ENCODE measurements around the gene PIP5K1C.
A peak's percentile ranks its signal among the peaks of the same experiment; 100 is the strongest.
"Not testable (repeated sequence)": the region's sequence is repeated elsewhere in the genome, so short reads cannot be mapped to it uniquely, and the experiment has no call there.

PIP5K1C gene

DNA sequence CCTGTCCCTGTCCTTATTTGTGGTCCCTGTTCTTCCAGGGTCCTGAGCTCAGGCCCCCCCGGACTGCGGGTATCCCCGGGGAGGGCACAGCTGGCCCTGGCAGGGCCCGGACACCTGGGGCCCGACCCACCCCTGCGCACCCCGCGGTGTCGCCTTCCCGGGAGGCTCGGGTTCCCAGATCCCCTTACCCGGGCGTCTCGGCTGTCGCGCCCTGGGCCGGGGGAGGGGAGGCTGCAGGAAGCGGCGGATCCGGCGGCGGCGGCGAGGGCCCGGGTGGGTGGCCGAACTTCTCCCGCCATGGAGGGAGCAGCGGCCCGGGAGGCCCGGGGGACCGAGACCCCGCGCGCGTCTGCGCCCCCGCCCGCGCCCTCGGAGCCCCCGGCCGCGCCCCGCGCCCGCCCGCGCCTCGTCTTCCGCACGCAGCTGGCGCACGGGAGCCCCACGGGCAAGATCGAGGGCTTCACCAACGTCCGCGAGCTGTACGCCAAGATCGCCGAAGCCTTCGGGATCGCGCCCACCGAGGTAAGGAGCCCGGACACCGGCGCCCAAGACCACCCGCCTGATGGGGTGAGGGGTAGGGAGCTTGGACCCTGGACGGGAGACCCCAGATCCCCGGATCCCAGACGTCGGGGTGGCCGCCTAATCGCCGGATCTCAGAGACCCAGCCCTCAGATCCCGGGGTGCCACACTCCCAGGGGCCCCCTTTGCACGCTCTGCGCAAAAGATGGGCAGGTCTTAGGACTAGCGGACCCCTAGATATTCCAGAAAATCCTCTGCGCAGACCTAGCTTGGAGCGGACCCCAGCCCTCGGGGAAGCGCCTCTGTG, 114.8 kb downstream of the PIP5K1C start, which contains the start of gene GIPC3:
GIPC3 (plus strand) TSS at position 178 of the 826 bp plus-strand sequence; CDS start at position 298, 120 bp downstream.
- Histone ChIP-seq H3K4me3 (peak within 1 kb of the TSS; percentile 3 to 30 (median 12)), H3K27ac (peak within 1 kb of the TSS in 1 of 21 experiments; percentile 2)

DNA sequence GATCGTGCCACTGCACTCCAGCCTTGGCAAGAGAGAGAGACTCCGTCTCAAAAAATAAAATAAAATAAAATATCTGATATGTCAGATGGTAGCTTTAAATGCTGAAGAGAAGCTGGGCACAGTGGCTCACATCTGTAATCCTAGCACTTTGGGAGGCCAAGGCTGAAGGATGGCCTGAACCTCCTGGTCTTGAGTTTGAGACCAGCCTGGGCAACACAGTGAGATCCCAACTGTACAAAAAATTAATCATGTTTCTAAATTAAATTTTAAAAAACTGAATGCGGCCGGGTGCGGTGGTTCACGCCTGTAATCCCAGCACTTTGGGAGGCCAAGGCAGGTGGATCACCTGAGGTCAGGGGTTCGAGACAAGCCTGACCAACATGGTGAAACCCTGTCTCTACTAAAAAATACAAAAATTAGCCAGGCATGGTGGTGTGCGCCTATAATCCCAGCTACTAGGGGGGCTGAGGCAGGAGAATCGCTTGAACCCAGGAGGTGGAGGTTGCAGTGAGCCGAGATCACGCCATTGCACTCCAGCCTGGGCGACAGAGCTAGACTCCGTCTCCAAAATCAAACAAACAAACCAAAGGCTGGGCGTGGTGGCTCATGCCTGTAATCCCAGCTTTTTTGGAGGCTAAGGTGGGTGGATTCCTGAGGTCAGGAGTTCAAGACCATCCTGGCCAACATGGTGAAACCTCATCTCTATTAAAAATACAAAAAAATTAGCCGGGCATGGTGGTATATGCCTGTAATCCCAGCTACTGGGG, 116.0 kb downstream of the PIP5K1C start:
- H3K4me3 ChIP-seq, H3K27ac ChIP-seq: not testable (repeated sequence)

DNA sequence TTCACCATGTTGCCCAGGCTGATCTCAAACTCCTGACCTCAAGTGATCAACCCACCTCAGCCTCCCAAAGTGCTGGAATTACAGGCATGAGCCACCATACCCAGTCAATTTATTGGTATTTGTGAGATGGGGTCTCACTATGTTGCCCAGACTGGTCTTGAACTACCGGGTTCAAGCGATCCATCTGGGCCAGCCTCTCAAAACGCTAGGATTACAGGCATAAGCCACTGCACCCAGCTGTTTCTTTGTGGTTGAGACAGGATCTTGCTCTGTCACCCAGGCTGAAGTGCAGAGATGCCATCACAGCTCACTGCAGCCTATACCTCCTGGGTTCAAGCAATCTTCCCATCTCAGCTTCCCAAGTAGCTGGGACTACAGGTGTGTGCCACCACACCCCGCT, 118.5 kb downstream of the PIP5K1C start:
- not testable (repeated sequence) for H3K27ac ChIP-seq, H3K4me3 ChIP-seq
